Memory B cell (primary cell): ENCODE data around the gene MED28.

Experiments
- ATAC-seq: fragments of 150-1000 bp; cut with Tn5 transposase; 2 replicates; pipeline ENCODE4 v1.10.0; 2021; ENCODE audit warnings: low read depth, mild to moderate bottlenecking, moderate library complexity
- DNase-seq, 2 donors: peaks; one replicate each; pipeline ENCODE4 v3.0.0; 2022; ENCODE audit warnings: low spot score in 2 of 2
- H3K27ac Mint-ChIP-seq: one replicate; pipeline ENCODE4 v1.8.0; 2022; ENCODE audit warnings: mild to moderate bottlenecking, moderate library complexity, mixed read lengths
- H3K27me3 Mint-ChIP-seq: one replicate; pipeline ENCODE4 v1.8.0; 2022; ENCODE audit warnings: mixed read lengths
- H3K36me3 Mint-ChIP-seq: one replicate; pipeline ENCODE4 v1.8.0; 2022; ENCODE audit warnings: mild to moderate bottlenecking, mixed read lengths
- H3K4me1 Mint-ChIP-seq: one replicate; pipeline ENCODE4 v1.8.0; 2022; ENCODE audit warnings: mixed read lengths
- H3K4me3 Mint-ChIP-seq: one replicate; pipeline ENCODE4 v1.8.0; 2022; ENCODE audit warnings: mild to moderate bottlenecking, moderate library complexity, mixed read lengths
- H3K9me3 Mint-ChIP-seq: one replicate; pipeline ENCODE4 v1.8.0; 2022; ENCODE audit warnings: mixed read lengths

MED28 gene

DNA sequence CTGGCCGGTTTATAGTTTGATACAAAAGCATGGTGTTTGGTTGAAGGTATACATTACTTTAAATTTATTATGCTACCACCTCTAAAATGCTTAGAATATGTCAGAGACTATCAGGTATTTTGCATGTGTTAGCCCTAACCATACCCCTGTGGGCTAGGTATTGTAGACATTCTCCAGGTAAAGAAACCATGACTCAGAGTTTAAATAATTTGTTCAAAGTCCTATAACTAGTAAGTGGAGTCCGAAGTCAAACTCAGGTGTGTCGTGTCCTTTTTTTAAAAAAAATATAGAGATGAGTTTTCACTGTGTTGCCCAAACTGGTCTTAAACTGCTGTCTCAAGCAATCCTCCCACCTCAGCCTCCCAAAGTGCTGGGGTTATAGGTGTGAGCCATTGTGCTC, 25.1 kb upstream of the MED28 start:
- Mint-ChIP-seq H3K27me3 (no peaks in the 10 kb centered on the region), H3K36me3 (peaks cover 42% of the 10 kb centered on the region), H3K27ac (no peak overlapping the region), H3K9me3 (no peaks in the 10 kb centered on the region), H3K4me3 (no peak overlapping the region), H3K4me1 (peaks cover 20% of the 10 kb centered on the region)
- no peak for ATAC-seq
- no peak for DNase-seq

DNA sequence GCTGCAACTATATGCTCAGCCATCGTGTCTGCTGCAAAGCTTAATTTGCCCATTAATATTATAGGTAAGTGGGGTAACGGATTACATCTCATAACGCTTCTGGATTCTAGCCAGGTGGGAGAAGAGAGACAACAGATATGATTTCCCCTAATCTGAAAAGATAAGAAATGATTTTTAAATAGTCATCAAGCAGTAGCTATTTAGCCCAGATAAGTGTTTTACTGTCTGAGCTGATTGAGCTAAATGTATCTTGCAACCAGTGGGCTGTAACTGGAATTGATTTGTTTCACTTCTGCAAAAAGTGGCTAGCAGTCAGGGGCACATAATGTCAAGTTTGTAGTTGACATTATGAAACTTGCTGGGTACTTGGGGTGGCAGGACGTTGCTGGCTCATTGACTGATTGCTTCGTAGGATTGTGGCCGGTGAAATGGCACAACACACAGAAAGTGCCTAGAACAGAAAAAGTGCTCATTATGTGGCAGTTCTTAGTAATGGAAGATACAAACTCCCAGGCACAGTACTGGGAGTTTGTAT, 18.9 kb upstream of the MED28 start:
- Mint-ChIP-seq H3K4me1 (peaks cover 30% of the 10 kb centered on the region), H3K9me3 (no peaks in the 10 kb centered on the region), H3K36me3 (peaks cover 25% of the 10 kb centered on the region), H3K4me3 (peak overlapping the region; percentile 32), H3K27me3 (no peaks in the 10 kb centered on the region), H3K27ac (no peak overlapping the region)
- DNase-seq, result peak; percentile 22 to 47
- ATAC-seq, result peak; percentile 95

DNA sequence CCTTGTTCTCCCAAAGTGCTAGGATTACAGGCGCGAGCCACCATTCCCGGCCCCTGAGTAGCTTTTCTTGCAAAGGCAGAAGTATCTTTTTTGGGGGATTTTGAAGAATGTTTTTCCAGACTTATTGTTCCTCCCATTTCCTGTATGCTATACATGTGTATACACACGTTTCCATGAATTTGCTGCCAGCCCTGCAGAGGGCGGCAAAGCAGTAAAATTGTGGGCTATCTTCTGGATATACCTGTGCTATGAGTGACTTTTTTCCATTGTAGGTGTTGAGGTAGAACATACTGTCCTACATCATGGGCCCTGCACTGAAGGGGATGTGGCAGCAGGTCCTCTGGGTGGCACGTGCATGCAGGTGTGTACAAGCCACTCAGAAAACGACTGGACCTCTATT, 16.9 kb upstream of the MED28 start:
- H3K27me3 Mint-ChIP-seq, result no peaks in the 10 kb centered on the region
- peaks cover 20% of the 10 kb centered on the region for H3K36me3 Mint-ChIP-seq
- peaks cover 20% of the 10 kb centered on the region for H3K4me1 Mint-ChIP-seq
- H3K9me3 Mint-ChIP-seq, result no peaks in the 10 kb centered on the region
- H3K27ac Mint-ChIP-seq, result no peak overlapping the region
- ATAC-seq, result no peak
- no peak overlapping the region for H3K4me3 Mint-ChIP-seq
- no peak for DNase-seq

DNA sequence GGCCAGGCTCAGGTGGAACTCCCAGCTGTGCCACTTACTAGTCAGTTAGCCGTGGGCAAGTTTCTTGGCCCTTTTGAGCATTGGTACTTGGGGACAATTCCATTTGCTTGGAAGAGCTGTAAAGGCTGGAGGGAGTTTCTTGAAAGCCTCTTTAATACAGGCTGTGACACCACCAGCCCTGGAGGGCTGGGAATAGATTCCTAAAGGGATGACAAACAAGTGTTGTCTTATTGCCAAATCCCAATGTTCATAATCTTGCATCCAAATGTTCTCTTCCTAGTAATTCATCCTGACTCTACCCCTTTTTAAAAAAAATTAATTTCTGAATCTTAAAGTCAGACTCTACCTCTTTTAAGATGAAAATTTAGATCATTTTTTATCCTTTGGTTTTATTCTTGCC, 14.6 kb upstream of the MED28 start:
- DNase-seq (no peak), ATAC-seq (no peak)
- no peaks in the 10 kb centered on the region for H3K27me3 Mint-ChIP-seq
- peaks cover 9% of the 10 kb centered on the region for H3K4me1 Mint-ChIP-seq
- no peak overlapping the region for H3K27ac Mint-ChIP-seq
- H3K36me3 Mint-ChIP-seq, result peaks cover 14% of the 10 kb centered on the region
- no peaks in the 10 kb centered on the region for H3K9me3 Mint-ChIP-seq
- no peak overlapping the region for H3K4me3 Mint-ChIP-seq

DNA sequence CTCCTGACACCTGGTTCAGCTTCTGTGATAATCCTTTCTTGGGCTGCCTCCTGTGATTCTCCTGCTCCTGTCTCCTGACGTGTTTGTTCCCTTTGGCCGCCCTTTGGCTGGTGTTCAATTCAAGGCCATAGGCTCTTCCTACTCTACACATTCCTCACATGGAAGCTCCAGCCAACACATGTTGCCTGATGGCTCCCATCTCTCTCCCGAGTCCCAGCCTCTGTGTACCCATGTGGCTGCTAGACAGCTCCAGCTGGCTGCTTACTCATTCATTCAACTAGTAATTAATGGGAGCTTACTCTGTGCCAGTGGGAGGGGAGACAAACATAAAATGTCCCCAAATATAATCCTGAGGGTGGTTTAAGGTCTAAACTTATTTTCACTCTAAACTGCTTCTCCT, 9.2 kb upstream of the MED28 start:
- no peaks in the 10 kb centered on the region for H3K4me1 Mint-ChIP-seq
- peak overlapping the region; percentile 14 for H3K27ac Mint-ChIP-seq
- ATAC-seq (no peak), DNase-seq (no peak)
- H3K36me3 Mint-ChIP-seq, result peaks cover 14% of the 10 kb centered on the region
- H3K4me3 Mint-ChIP-seq, result no peak overlapping the region
- H3K27me3 Mint-ChIP-seq, result no peaks in the 10 kb centered on the region
- H3K9me3 Mint-ChIP-seq, result no peaks in the 10 kb centered on the region

DNA sequence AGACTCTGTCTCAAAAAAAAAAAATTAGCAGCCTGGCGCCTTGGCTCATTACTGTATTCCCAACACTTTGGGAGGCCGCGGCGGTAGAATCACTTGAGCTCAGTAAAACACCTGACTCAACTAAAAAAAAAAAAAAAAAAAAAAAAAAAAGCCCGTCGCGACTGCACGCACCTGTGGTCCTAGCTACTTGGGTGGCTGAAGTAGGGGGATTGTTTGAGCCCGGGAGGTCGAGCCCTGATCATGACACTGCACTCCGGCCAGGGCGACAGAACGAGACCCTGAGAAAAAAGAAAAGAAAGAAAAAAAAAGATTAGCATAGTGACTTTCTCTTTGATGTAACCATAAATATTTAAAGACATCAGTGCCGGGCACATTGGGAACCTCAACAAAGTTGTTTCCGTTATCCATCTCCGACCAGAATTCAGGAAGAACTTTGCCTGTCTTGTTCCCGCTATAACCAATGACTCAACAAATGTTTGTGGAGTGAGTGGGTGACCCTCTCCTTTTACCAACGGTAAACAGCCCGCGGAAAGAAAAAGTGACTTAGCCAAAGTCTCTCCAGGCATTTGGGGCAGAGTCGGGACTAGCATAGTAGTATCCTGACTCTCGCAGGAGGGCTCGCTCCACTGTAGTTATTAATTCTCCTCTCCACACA, 553 bp upstream of the MED28 start:
- peaks cover 5% of the 10 kb centered on the region for H3K36me3 Mint-ChIP-seq
- peak overlapping the region; percentile 97 for H3K27ac Mint-ChIP-seq
- peak; percentile 4 to 44 for DNase-seq
- peak; percentile 49 for ATAC-seq
- no peaks in the 10 kb centered on the region for H3K9me3 Mint-ChIP-seq
- peaks cover 19% of the 10 kb centered on the region for H3K4me1 Mint-ChIP-seq
- H3K4me3 Mint-ChIP-seq, result peak overlapping the region; percentile 96
- H3K27me3 Mint-ChIP-seq, result no peaks in the 10 kb centered on the region

DNA sequence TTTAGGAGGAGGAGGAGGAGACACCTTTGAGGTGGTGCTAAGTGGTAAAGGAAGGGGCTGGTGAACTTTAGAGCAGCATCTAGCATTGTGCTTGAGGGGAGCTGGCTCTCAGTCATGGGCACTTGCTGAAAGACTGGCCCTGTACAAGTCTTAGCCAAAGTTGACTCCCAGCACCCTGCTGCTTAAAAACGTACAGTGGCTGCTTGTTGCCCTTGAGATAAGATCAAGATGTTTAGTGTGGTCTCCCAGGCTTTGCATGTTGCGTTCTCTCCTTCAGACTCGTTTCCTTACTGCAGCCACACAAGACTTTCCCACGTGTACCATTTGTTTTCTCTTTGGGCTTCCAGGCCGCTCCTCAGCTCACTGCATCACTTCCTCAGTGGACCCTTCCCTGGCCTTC, 1.8 kb downstream of the MED28 start:
- no peaks in the 10 kb centered on the region for H3K9me3 Mint-ChIP-seq
- peak overlapping the region; percentile 73 for H3K4me3 Mint-ChIP-seq
- peaks cover 25% of the 10 kb centered on the region for H3K4me1 Mint-ChIP-seq
- DNase-seq (no peak), ATAC-seq (no peak)
- H3K36me3 Mint-ChIP-seq, result peaks cover 10% of the 10 kb centered on the region
- peak overlapping the region; percentile 70 for H3K27ac Mint-ChIP-seq
- H3K27me3 Mint-ChIP-seq, result no peaks in the 10 kb centered on the region

DNA sequence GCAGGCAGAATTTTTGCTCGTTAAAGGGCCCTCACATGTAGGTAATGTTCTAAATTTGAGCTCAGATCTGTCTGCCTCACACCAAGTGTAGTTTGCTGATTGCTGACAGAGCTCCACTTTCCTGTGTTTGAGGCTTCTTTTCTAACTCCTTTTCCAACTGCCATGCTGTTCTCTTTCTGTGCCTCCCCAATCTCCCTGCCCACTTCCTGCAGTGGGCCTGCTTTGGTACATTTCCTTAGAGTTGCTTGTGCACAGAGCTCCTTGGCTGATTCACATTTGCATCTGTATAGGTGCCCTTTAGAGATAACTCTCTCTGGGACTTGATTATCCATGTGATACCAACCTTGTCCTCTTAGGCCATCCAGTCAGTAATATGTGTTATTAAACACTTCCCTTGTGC, 4.5 kb downstream of the MED28 start:
- peak overlapping the region; percentile 11 for H3K4me3 Mint-ChIP-seq
- H3K27ac Mint-ChIP-seq, result peak overlapping the region; percentile 33
- H3K27me3 Mint-ChIP-seq, result no peaks in the 10 kb centered on the region

DNA sequence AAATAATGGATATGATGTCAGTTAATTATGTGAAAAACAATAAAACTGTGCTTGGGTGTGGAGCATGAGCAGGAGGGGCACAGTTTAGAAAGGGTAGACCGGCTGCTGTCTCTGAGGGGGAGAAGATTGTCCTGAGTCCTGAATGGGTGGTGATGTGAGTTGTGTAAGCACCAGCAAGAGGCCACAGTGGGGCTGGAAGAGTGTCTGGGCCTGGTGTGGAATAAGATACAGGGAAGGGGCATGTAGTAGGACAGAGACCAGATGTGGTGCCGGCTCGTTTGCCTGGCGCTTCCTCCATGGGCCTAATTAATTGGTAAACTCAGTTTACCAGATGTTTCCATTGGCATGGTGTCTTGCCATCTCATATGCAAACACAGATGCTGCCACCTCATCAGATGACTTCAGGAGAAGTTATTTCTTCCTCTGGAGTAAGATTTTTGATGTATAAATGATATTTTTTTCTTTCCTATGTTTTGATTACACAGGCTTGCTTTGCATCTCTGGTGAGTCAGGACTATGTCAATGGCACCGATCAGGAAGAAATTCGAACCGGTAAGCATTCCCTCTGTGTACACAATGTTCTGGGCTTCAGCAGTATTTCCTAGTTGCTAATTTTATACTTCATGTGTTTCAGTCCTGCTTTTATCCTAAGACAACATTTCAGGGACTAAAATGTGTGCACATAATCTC, 5.1 kb downstream of the MED28 start:
- peaks cover 25% of the 10 kb centered on the region for H3K36me3 Mint-ChIP-seq
- H3K9me3 Mint-ChIP-seq, result no peaks in the 10 kb centered on the region
- ATAC-seq (no peak), DNase-seq (no peak)
- H3K27me3 Mint-ChIP-seq, result no peaks in the 10 kb centered on the region
- H3K27ac Mint-ChIP-seq, result peak overlapping the region; percentile 33
- no peak overlapping the region for H3K4me3 Mint-ChIP-seq
- peaks cover 23% of the 10 kb centered on the region for H3K4me1 Mint-ChIP-seq

More for the DNA sequence above, 4.5 kb downstream of the MED28 start:
- peaks cover 19% of the 10 kb centered on the region for H3K36me3 Mint-ChIP-seq
- no peak for ATAC-seq
- H3K4me1 Mint-ChIP-seq, result peaks cover 23% of the 10 kb centered on the region
- DNase-seq, result no peak
- no peaks in the 10 kb centered on the region for H3K9me3 Mint-ChIP-seq

DNA sequence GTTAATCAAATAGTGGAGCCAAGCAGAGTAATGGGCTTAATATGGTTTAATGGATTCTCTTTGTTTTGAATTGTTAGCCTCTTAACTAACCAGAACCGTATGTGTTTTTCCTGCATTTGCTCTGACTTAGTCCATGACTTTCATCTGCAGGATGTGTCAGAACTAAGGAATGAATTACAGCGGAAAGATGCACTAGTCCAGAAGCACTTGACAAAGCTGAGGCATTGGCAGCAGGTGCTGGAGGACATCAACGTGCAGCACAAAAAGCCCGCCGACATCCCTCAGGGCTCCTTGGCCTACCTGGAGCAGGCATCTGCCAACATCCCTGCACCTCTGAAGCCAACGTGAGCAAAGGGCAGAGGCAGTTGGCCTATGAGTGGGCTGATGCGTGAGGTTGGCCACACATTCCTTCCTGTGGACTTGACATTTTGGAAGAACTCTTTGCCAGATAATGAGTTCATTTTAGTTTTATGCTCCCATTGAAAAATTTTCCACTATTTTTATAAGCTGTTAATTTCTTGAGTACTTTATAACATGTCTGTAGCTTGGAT, 9.1 kb downstream of the MED28 start:
- Mint-ChIP-seq H3K9me3 (no peaks in the 10 kb centered on the region), H3K4me1 (peaks cover 9% of the 10 kb centered on the region), H3K36me3 (peaks cover 40% of the 10 kb centered on the region), H3K4me3 (no peak overlapping the region), H3K27ac (no peak overlapping the region), H3K27me3 (no peaks in the 10 kb centered on the region)
- DNase-seq (no peak), ATAC-seq (no peak)

DNA sequence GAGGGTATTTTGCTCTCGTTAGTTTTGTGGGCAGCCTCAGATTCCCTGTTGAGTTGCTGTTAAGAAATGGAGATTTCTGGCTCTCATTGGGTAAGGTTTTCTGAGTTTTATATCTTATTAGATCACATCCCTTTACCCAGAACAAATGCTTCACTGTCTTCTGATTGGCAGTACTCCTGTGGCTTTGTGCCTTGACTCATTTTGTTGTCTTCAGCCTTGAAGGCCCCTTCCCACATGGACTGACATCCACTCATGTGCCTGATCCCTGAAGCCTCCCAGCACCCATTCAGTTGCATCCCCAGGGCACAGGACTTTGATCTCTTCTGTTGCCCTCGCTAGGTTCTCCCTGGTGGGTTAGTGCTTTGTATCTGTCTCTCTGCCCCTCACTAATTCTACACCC, 10.4 kb downstream of the MED28 start:
- H3K9me3 Mint-ChIP-seq, result no peaks in the 10 kb centered on the region
- peaks cover 5% of the 10 kb centered on the region for H3K4me1 Mint-ChIP-seq
- DNase-seq, result no peak
- H3K36me3 Mint-ChIP-seq, result peaks cover 37% of the 10 kb centered on the region
- no peaks in the 10 kb centered on the region for H3K27me3 Mint-ChIP-seq
- H3K27ac Mint-ChIP-seq, result peak overlapping the region; percentile 22
- no peak for ATAC-seq
- no peak overlapping the region for H3K4me3 Mint-ChIP-seq

DNA sequence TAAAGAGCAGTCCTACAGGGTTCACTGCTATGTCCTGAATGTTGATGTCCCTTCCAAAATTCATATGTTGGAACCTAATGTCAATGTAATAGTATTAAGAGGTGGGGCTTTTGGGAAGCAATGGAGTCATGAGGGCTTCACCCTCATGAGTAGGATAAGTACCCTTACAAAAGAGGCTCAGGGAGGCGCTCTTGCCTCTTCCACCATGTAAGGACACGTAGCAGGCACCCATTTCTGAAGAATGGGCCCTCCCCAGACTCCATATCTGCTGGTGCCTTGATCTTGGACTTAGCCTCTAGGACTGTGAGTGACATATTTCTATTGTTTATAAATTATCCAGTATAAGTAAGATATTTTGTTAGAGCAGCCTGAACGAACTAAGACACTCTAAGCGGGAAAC, 15.8 kb downstream of the MED28 start:
- DNase-seq, result no peak
- Mint-ChIP-seq H3K9me3 (no peaks in the 10 kb centered on the region), H3K36me3 (peaks cover 26% of the 10 kb centered on the region), H3K4me1 (peaks cover 5% of the 10 kb centered on the region), H3K4me3 (no peak overlapping the region), H3K27me3 (no peaks in the 10 kb centered on the region), H3K27ac (no peak overlapping the region)
- no peak for ATAC-seq

DNA sequence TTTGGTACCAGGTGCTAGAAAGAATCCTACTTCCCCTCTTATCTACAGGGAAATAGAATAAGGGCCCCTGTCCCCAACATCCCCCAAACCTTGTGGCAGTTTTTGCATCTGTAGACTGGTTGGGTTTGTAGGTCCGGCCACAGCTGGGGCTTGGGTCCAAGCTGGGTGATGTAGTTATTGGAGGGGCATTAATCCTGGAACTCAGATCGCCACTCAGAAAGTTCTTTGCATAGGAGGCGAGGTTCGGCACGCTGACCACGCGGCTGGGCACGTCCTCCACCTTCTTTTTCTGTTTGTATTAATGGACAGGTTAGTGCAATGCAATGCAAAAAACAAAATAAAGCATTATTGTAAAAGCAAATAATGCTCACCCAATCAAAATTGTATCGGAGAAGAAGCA, 19.2 kb downstream of the MED28 start:
- Mint-ChIP-seq H3K27ac (no peak overlapping the region), H3K4me1 (peaks cover 2% of the 10 kb centered on the region), H3K4me3 (no peak overlapping the region), H3K9me3 (no peaks in the 10 kb centered on the region), H3K36me3 (peaks cover 8% of the 10 kb centered on the region), H3K27me3 (no peaks in the 10 kb centered on the region)
- ATAC-seq, result no peak
- DNase-seq, result no peak

DNA sequence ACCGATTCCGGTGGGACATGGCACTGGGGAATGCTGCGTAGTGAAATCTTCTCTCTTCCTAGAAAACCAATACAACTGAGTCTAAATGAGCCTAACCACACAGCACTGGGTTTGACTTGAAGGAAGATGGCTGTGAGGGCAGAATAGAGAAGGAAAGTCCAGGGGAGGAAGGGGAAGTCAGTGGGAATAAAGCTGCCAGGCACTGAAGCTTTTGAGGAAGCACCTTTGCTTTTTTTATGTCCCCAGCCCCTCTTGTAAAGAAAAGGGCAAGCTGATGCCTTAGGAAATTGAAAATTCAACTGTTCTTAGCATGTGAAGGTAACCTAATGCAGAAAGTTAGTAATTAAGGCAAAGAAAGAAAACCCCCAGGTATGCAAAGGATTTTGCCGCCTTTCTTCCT, 20.6 kb downstream of the MED28 start:
- Mint-ChIP-seq H3K9me3 (no peaks in the 10 kb centered on the region), H3K36me3 (peaks cover 7% of the 10 kb centered on the region), H3K4me3 (no peak overlapping the region), H3K27ac (peak overlapping the region; percentile 46), H3K4me1 (no peaks in the 10 kb centered on the region), H3K27me3 (no peaks in the 10 kb centered on the region)
- DNase-seq (no peak), ATAC-seq (no peak)
